Stomach (tissue), 9 donors: Measurements from ENCODE around the gene RGS11. TPM values are rescaled to one million over a fixed set of nuclear protein-coding genes. Genes with fewer than 3 reads are reported as not detected.

ENCODE experiments used
- DNase-seq, 2 donors: peaks; one replicate each; pipeline versions ENCODE4 v3.0.0 to v3.0.0-alpha.2; 2013 to 2019
- H3K27ac ChIP-seq, 5 donors: fragments of 200-600 bp in 4 of 5; sonication (generic) in 4 of 5; one replicate each; pipeline ENCODE4 v1.5.1; 2013 to 2019; ENCODE audit warnings: mild to moderate bottlenecking in 1 of 5, moderate library complexity in 1 of 5
- H3K27me3 ChIP-seq, 3 donors: fragments of 200-600 bp; sonication (generic); one replicate each; pipeline ENCODE4 v1.5.1; 2017 to 2019; ENCODE audit warnings: mixed run types in 1 of 3
- H3K36me3 ChIP-seq, 4 donors: fragments of 200-600 bp; sonication (generic); 1 replicate in 3 of 4; 2 replicates in 1 of 4; pipeline ENCODE4 v1.5.1; 2016 to 2019
- H3K4me1 ChIP-seq, 4 donors: fragments of 200-600 bp; sonication (generic); one replicate each; pipeline ENCODE4 v1.5.1; 2016 to 2019
- H3K4me3 ChIP-seq, 4 donors: fragments of 200-600 bp; sonication (generic) in 3 of 4; one replicate each; pipeline ENCODE4 v1.5.1; 2016 to 2019; ENCODE audit warnings: mild to moderate bottlenecking in 1 of 4
- H3K9me3 ChIP-seq, 4 donors: fragments of 200-600 bp; sonication (generic); one replicate each; pipeline ENCODE4 v1.5.1; 2016 to 2019
- EP300 ChIP-seq: sonication (generic); formaldehyde crosslinking; IDR thresholded peaks from one replicate; pipeline ENCODE4 v1.6.1; 2017; ENCODE audit warnings: antibody characterized with exemption
- POLR2A ChIP-seq, 4 donors: fragments of 450-650 bp; IDR thresholded peaks; one replicate each; pipeline ENCODE4 v1.6.1; 2016; ENCODE audit warnings: antibody characterized with exemption in 4 of 4, control low read depth in 2 of 4, mild to moderate bottlenecking in 1 of 4, moderate library complexity in 1 of 4
- POLR2AphosphoS5 ChIP-seq, 3 donors: sonication (generic); formaldehyde crosslinking; IDR thresholded peaks; one replicate each; pipeline ENCODE4 v1.6.1; 2016; ENCODE audit warnings: antibody characterized with exemption in 3 of 3
- WGBS, 5 donors: extraction: QIAGEN DNeasy Blood & Tissue Kit in 3 of 5; methylation state at CpG; one replicate each; pipeline versions ENCODE4 v1.1.5 to v1.1.7; 2013 to 2018; 5-methylcytosine and 5-hydroxymethylcytosine counted together
- intact Hi-C: fragments of 100-400 bp; cut with DNase I; formaldehyde crosslinking; loops from one replicate; pipeline ENCODE4 v1.15.1; 2023; ENCODE audit warnings: low total_unique reads
- polyA plus RNA-seq, 3 donors: library from polyadenylated mRNA; stranded (reverse); fragments of 200-250 nt; gene quantifications; one replicate each; pipeline ENCODE4 v1.2.3, GENCODE V29; 2013
- total RNA-seq, 5 donors: library from RNA; depleted of rRNA; stranded (reverse); fragments of >200 nt; gene quantifications; one replicate each; pipeline versions ENCODE4 v1.1.0 to v1.2.3, GENCODE V29; 2014 to 2016
- TF ChIP-seq, protein P1 (sequence below), 7 experiments: fragments of 450-650 bp in 4 of 7; fragments of 200-600 bp in 3 of 7; sonication (generic) in 3 of 7; IDR thresholded peaks; one replicate each; pipeline ENCODE4 v1.5.1; 2016 to 2019; ENCODE audit warnings: antibody characterized with exemption in 7 of 7, control low read depth in 2 of 7, mild to moderate bottlenecking in 1 of 7
- donor health status: healthy with polysubstance abuse.
- donor health status: Bipolar disorder and iron deficiency.
- donor health status: healthy.

The RGS11 gene
- total and polyA plus RNA-seq, 8 donors, result 2.6 to 26.3 (median 9.6) TPM

DNA sequence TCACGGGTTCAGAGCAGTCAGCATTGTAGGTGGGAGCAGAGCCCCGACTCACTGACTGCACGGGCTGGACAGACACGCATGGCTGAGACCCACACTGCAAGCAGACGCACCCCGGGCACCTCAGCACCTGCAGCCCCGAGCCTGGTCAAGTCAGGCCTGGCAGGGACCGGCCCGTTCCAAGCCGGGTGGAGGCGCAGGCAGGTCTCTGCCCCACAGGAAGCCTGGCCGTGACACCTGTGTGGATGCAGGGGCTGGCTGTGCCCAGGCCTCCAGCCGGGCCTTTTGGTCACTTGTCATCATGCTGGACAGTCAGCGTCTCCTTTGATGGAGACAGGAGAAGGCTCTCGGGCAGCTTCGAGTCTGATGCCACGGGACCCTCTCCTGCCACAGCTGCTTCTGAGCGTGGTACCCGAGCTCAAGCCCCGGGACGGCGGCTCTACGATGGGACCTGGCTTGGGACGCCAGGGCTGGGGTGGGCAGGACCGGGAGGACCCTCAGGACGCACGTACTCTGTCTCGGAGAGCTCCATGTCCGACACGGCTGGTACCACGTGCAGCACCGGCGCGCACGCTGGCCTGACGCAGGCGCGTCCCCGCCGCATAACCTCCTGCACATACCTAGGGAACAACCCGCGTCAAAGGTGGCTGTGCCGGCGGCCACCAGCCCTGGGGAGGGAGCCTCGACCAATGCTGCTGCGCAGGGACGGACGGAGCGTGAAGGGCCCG is 15.1 kb upstream of the RGS11 start:
- intact Hi-C loops, result no loop called here
- Histone ChIP-seq H3K4me3 (no peak overlapping the region), H3K4me1 (peaks cover 0 to 12% (median 3%) of the 10 kb centered on the region in 4 donors), H3K36me3 (peaks cover 35 to 83% (median 79%) of the 10 kb centered on the region in 4 donors), H3K9me3 (no peaks in the 10 kb centered on the region), H3K27me3 (no peaks in the 10 kb centered on the region), H3K27ac (no peak overlapping the region)
- TF ChIP-seq POLR2AphosphoS5 (IDR thresholded peaks at IDR 0.05) (no peak), POLR2A (IDR thresholded peaks at IDR 0.05) (no peak), EP300 (no peak)
- TF ChIP-seq, protein P1, sequence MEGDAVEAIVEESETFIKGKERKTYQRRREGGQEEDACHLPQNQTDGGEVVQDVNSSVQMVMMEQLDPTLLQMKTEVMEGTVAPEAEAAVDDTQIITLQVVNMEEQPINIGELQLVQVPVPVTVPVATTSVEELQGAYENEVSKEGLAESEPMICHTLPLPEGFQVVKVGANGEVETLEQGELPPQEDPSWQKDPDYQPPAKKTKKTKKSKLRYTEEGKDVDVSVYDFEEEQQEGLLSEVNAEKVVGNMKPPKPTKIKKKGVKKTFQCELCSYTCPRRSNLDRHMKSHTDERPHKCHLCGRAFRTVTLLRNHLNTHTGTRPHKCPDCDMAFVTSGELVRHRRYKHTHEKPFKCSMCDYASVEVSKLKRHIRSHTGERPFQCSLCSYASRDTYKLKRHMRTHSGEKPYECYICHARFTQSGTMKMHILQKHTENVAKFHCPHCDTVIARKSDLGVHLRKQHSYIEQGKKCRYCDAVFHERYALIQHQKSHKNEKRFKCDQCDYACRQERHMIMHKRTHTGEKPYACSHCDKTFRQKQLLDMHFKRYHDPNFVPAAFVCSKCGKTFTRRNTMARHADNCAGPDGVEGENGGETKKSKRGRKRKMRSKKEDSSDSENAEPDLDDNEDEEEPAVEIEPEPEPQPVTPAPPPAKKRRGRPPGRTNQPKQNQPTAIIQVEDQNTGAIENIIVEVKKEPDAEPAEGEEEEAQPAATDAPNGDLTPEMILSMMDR (IDR thresholded peaks at IDR 0.05), result no peak
- 87 to 94% (median 91%) methylated on average over 36 to 50 of the region's 50 CpGs for WGBS, 5 donors
- no peak for DNase-seq

DNA sequence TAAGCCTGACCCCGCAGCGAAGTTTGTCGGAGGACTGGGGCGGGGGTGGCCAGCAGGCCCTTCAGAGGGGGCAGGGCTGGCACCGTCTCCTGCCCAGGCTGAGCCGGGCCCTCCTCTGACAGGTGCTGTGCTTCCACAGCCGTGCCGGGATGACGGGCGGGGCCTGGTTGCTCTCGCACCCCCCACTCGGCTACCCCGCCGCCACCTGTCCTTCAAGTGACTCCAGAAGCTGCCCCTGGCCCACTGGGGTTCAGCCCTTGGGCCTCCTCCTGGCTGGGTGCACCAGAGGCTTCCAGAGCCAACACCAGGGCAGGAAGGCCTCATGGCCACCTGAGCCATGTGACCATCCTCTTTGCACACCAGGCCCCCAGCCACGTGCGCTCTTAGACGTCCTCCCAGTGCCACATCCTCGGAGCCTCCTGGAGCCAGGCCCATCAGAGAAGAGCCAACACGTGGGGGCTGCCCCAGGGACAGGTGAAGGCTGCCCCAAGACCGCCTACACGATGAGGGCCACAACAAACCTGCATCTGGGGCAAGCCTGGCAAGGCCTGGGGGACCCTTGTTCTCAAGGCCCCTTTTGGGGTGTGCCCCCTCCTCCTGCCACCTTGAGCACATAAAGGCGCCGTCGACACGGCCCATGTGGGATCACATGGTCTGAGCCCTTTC is 14.4 kb upstream of the RGS11 start:
- peaks cover 35 to 85% (median 76%) of the 10 kb centered on the region in 4 donors for H3K36me3 ChIP-seq
- intact Hi-C loops, result no loop called here
- WGBS, 5 donors, result 56 to 93% (median 72%) methylated on average over 8 to 25 of the region's 25 CpGs

DNA sequence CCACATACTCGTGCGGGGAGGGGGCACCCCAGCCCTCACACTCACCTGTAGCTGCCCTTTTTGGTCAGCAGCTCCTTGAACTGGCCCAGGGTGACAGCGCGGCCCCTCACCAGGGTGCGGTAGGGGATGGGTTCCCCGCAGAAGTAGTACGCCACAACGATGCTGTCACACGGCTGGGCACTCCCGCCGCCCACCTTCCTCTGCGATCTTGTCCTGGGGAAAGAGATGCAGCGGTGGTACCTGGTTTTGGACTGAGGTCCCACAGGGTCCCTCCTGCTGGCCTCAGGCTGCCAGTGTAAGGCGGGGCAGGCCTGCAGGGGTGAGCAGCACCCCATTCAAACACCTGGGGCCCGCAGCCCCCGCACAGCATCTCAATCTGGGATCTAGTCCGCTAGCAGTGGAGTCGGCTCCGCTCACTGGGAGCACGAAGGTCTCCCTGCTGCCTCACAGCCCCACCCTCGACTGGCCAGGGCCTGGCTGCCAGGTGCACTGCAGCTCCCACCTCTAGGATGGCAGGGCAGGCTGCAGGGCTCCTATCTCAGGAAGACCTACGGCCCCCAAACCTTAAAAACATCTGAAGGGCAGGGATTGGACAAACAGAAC is 13.8 kb upstream of the RGS11 start:
- H3K4me3 ChIP-seq, result no peak overlapping the region
- intact Hi-C loops, result no loop called here
- H3K27ac ChIP-seq, result no peak overlapping the region
- peaks cover 0 to 16% (median 7%) of the 10 kb centered on the region in 4 donors for H3K4me1 ChIP-seq
- DNase-seq, result no peak
- 77 to 88% (median 82%) methylated on average over 11 to 22 of the region's 22 CpGs for WGBS, 5 donors
- no peaks in the 10 kb centered on the region for H3K27me3 ChIP-seq
- H3K9me3 ChIP-seq, result no peaks in the 10 kb centered on the region
- peaks cover 35 to 89% (median 76%) of the 10 kb centered on the region in 4 donors for H3K36me3 ChIP-seq
- TF ChIP-seq POLR2A (IDR thresholded peaks at IDR 0.05) (no peak), POLR2AphosphoS5 (IDR thresholded peaks at IDR 0.05) (no peak), EP300 (no peak)
- TF ChIP-seq, protein P1 (IDR thresholded peaks at IDR 0.05), result no peak

More for the DNA sequence above, 14.4 kb upstream of the RGS11 start:
- Histone ChIP-seq H3K9me3 (no peaks in the 10 kb centered on the region), H3K4me3 (no peak overlapping the region), H3K4me1 (peaks cover 0 to 12% (median 4%) of the 10 kb centered on the region in 4 donors), H3K27me3 (no peaks in the 10 kb centered on the region), H3K27ac (no peak overlapping the region)
- no peak for TF ChIP-seq EP300
- TF ChIP-seq POLR2A (IDR thresholded peaks at IDR 0.05), result no peak
- no peak for DNase-seq

DNA sequence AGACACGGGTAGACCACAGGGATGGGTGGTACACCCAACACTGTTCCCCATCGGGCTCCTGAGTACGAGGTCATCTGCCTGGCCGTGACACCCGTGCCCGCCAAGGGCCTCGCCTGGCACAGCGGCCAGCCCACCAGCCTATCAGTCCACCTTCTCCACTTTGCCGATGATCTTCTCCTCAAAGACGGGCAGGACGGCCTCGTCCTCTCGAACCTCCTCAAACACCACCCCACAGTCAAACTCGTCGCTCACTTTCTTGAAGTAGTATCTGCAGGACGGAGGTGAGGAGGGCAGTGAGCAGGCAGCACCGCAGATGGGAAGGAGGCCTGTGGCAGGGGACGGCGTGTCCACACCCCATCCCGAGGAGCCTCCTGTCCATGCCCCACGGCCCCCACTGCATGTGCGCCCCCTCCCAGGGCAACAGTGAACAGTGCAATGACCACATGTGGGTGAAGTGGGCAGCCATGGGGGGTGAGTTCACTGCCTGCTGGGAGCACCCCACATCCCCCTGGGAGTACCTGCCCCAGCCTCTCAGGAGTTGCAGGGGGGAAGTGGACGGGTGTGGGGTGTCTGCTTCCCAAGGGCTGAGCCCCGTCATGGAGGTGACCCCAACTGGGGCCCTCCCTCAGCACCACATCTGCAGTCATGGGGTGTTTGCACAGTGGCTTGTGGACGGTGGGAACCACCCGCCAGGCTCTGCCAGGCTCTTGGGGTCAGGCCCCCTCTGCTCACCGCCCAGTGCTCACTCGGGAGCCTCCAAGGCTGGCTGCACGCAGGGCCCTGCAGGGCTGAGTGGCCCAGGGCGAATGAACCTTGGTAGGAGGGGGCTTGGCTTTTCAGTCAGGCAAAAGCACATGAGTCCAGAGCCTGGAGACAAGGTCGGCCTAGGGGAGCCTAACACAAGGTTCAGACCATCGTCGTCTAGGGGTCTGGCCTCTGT is 12.5 kb upstream of the RGS11 start:
- no peak overlapping the region for H3K27ac ChIP-seq
- peaks cover 33 to 79% (median 68%) of the 10 kb centered on the region in 4 donors for H3K36me3 ChIP-seq
- no peaks in the 10 kb centered on the region for H3K27me3 ChIP-seq
- H3K4me3 ChIP-seq, result no peak overlapping the region
- TF ChIP-seq POLR2AphosphoS5 (IDR thresholded peaks at IDR 0.05) (no peak), POLR2A (IDR thresholded peaks at IDR 0.05) (no peak), EP300 (no peak)
- TF ChIP-seq, protein P1 (IDR thresholded peaks at IDR 0.05), result no peak
- H3K4me1 ChIP-seq, result peaks cover 0 to 26% (median 10%) of the 10 kb centered on the region in 4 donors
- intact Hi-C loops, result no loop called here
- no peak for DNase-seq
- WGBS, 5 donors, result 83 to 93% (median 86%) methylated on average over 29 to 33 of the region's 33 CpGs
- H3K9me3 ChIP-seq, result no peaks in the 10 kb centered on the region
